Tibial nerve (tissue), 4 donors: ENCODE results near the gene GNAL.

Experiments
- CTCF ChIP-seq, 5 experiments: fragments of 200-600 bp in 3 of 5; fragments of 450-650 bp in 2 of 5; sonication (generic) in 3 of 5; IDR thresholded peaks; one replicate each; pipeline ENCODE4 v1.5.1; 2016 to 2019; ENCODE audit warnings: antibody characterized with exemption in 5 of 5, mild to moderate bottlenecking in 3 of 5, moderate library complexity in 2 of 5
- EP300 ChIP-seq, 2 donors: sonication (generic); formaldehyde crosslinking; IDR thresholded peaks; one replicate each; pipeline ENCODE4 v1.6.1; 2017; ENCODE audit warnings: antibody characterized with exemption in 2 of 2, mild to moderate bottlenecking in 1 of 2
- POLR2A ChIP-seq, 2 donors: fragments of 450-650 bp; IDR thresholded peaks; one replicate each; pipeline ENCODE4 v1.6.1; 2017; ENCODE audit warnings: antibody characterized with exemption in 2 of 2, mild to moderate bottlenecking in 2 of 2, moderate library complexity in 2 of 2

DNA sequence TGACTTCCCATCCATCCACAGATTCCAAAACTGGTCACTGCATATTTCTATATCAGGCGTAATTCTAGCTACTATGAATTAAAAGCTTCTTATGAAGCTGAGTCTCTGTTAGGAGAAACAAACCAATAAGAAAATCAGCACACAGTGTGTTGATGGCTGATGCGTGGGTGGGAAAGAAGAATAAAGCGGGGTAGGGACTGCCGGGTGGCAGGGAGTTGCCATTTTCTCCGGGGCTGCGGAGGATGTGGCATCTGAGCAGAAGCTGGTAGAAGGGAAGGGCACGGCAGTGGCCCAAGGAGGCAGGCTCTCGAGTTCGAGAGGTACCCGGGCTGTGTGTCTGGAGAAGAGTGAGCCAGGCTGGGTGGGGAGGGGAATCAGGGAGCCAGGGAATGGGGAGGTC lies 113.5 kb downstream of the GNAL start:
- TF ChIP-seq CTCF (IDR thresholded peaks at IDR 0.05) (no peak), POLR2A (IDR thresholded peaks at IDR 0.05) (no peak), EP300 (IDR thresholded peaks at IDR 0.05) (no peak)
